A549 (cell line): ENCODE data around the gene OTUD3. TPM values are rescaled to one million over a fixed set of nuclear protein-coding genes. Genes with fewer than 3 reads are reported as not detected.

Source experiments
- ATAC-seq, 2 experiments: fragments of 200-7000 bp in 1 of 2; fragments of >200 bp in 1 of 2; cut with Nextera tagmentation in 1 of 2; cut with Tn5 transposase in 1 of 2; 3 replicates each; pipeline versions ENCODE4 v1.8.0 to v1.9.1; 2018 to 2020; ENCODE audit warnings: mild to moderate bottlenecking in 1 of 2, moderate library complexity in 1 of 2
- CTCF ChIA-PET: fragments of 300-600 bp; sonication (Branson Sonifier 250); formaldehyde crosslinking; extraction: SDS; loops from one replicate; lab custom pipeline; 2021; ENCODE audit warnings: antibody characterized with exemption, inconsistent platforms; lab: Yijun Ruan, JAX
- POLR2A ChIA-PET: fragments of 350-600 bp; formaldehyde crosslinking; extraction: SDS; loops from one replicate; lab custom pipeline; 2021; ENCODE audit warnings: antibody characterized with exemption, inconsistent platforms; lab: Yijun Ruan, JAX
- DNase-seq, 2 experiments: peaks; one replicate each; pipeline versions ENCODE4 v3.0.0 to v3.0.0-alpha.2; 2011 to 2016; ENCODE audit warnings: low read depth in 1 of 2, low spot score in 1 of 2
- FAIRE-seq: peaks from 2 replicates; lab custom pipeline; 2011; peaks lifted over from hg19 to GRCh38; lab: Jason Lieb, UNC
- H3K27ac ChIP-seq, 2 experiments: fragments of >200 bp; sonication (Bioruptor Twin); formaldehyde crosslinking; 3 replicates each; pipeline ENCODE4 v1.5.1; 2016 to 2017
- H3K4me1 ChIP-seq: fragments of >200 bp; sonication (Bioruptor Twin); formaldehyde crosslinking; 3 replicates; pipeline ENCODE4 v1.6.1; 2016
- H3K4me2 ChIP-seq: fragments of >200 bp; sonication (Bioruptor Twin); formaldehyde crosslinking; 3 replicates; pipeline ENCODE4 v1.6.1; 2016
- H3K4me3 ChIP-seq: fragments of >200 bp; sonication (Bioruptor Twin); formaldehyde crosslinking; 3 replicates; pipeline ENCODE4 v1.5.1; 2016
- H3K9me3 ChIP-seq: fragments of >200 bp; sonication (Bioruptor Twin); formaldehyde crosslinking; 3 replicates; pipeline ENCODE4 v1.6.1; 2016
- BHLHE40 ChIP-seq: IDR thresholded peaks from 2 replicates; pipeline ENCODE4 v1.6.1; 2012; ENCODE audit warnings: low read depth, low read length, inconsistent platforms
- CBX2 ChIP-seq: fragments of 200-600 bp; sonication (generic); IDR thresholded peaks from 2 replicates; pipeline ENCODE4 v1.6.1; 2016; ENCODE audit warnings: low read depth, mild to moderate bottlenecking, borderline replicate concordance
- CBX8 ChIP-seq: fragments of 200-600 bp; sonication (generic); IDR thresholded peaks from 2 replicates; pipeline ENCODE4 v1.6.1; 2016
- EHMT2 ChIP-seq: fragments of 200-600 bp; sonication (generic); IDR thresholded peaks from 2 replicates; pipeline ENCODE4 v1.6.1; 2016; ENCODE audit warnings: antibody characterized with exemption, low read depth, mild to moderate bottlenecking, moderate library complexity
- EP300 ChIP-seq, 2 experiments: fragments of >200 bp; sonication (Bioruptor Twin); formaldehyde crosslinking; IDR thresholded peaks; 2 replicates in 1 of 2; 3 replicates in 1 of 2; pipeline ENCODE4 v1.6.1; 2016 to 2017
- FOXS1 ChIP-seq: fragments of 250-450 bp; sonication (Bioruptor Pico); IDR thresholded peaks from 2 replicates; pipeline ENCODE4 v1.5.0; 2020; ENCODE audit warnings: mild to moderate bottlenecking, moderate library complexity
- HOXB13 ChIP-seq: fragments of 250-450 bp; sonication (Bioruptor Pico); IDR thresholded peaks from 2 replicates; pipeline ENCODE4 v1.5.0; 2020; ENCODE audit warnings: low read depth, mild to moderate bottlenecking, moderate library complexity
- JUNB ChIP-seq: fragments of >200 bp; sonication (Bioruptor Twin); formaldehyde crosslinking; IDR thresholded peaks from 2 replicates; pipeline ENCODE4 v1.6.1; 2016
- KDM1A ChIP-seq: fragments of 200-600 bp; sonication (generic); IDR thresholded peaks from 2 replicates; pipeline ENCODE4 v1.6.1; 2016; ENCODE audit warnings: low read depth, mild to moderate bottlenecking
- MAFK ChIP-seq: fragments of 450-650 bp; IDR thresholded peaks from 2 replicates; pipeline ENCODE4 v1.6.1; 2014; ENCODE audit not compliant: partially characterized antibody
- MAZ ChIP-seq: fragments of 150-350 bp; IDR thresholded peaks from 2 replicates; pipeline ENCODE4 v1.6.1; 2014; ENCODE audit warnings: antibody characterized with exemption, low read depth, low read length, borderline replicate concordance
- NPAS2 ChIP-seq: fragments of 250-450 bp; sonication (Bioruptor Pico); IDR thresholded peaks from 2 replicates; pipeline ENCODE4 v1.8.0; 2022; ENCODE audit warnings: mild to moderate bottlenecking, moderate library complexity, borderline replicate concordance
- PHF8 ChIP-seq: fragments of 200-600 bp; sonication (generic); IDR thresholded peaks from 2 replicates; pipeline ENCODE4 v1.6.1; 2016; ENCODE audit warnings: low read depth, mild to moderate bottlenecking, antibody characterized with exemption, moderate library complexity, borderline replicate concordance
- POLR2A ChIP-seq: IDR thresholded peaks from 2 replicates; pipeline ENCODE4 v1.6.1; 2012; ENCODE audit warnings: mild to moderate bottlenecking, low read length
- RAD21 ChIP-seq, 2 experiments: fragments of >200 bp in 1 of 2; sonication (Bioruptor Twin) in 1 of 2; formaldehyde crosslinking in 1 of 2; IDR thresholded peaks in 1 of 2; conservative IDR thresholded peaks in 1 of 2; 2 replicates in 1 of 2; 3 replicates in 1 of 2; pipeline ENCODE4 v1.6.1; 2012 to 2018; ENCODE audit warnings: inconsistent platforms in 1 of 2
- RCOR1 ChIP-seq: fragments of 150-350 bp; IDR thresholded peaks from 2 replicates; pipeline ENCODE4 v1.6.1; 2014; ENCODE audit warnings: antibody characterized with exemption, low read length, low read depth
- RFX5 ChIP-seq: fragments of 450-650 bp; IDR thresholded peaks from 2 replicates; pipeline ENCODE4 v1.7.1; 2014; ENCODE audit warnings: antibody characterized with exemption, mild to moderate bottlenecking, moderate library complexity
- SREBF2 ChIP-seq: fragments of 450-650 bp; IDR thresholded peaks from 2 replicates; pipeline ENCODE4 v1.6.1; 2014; ENCODE audit warnings: mild to moderate bottlenecking, moderate library complexity
- TFCP2L1 ChIP-seq: fragments of 250-450 bp; sonication (Bioruptor Pico); IDR thresholded peaks from 2 replicates; pipeline ENCODE4 v1.5.0; 2021; ENCODE audit warnings: mild to moderate bottlenecking
- ZNF302 ChIP-seq: fragments of 250-450 bp; sonication (Bioruptor Pico); IDR thresholded peaks from 2 replicates; pipeline ENCODE4 v1.9.0; 2021; ENCODE audit warnings: inconsistent platforms, mild to moderate bottlenecking, moderate library complexity
- WGBS: methylation state at CpG from one replicate; pipeline ENCODE4 v1.1.6; 2017; ENCODE audit errors: missing lambda C conversion rate; 5-methylcytosine and 5-hydroxymethylcytosine counted together
- polyA plus RNA-seq, 4 experiments: library from polyadenylated mRNA; depleted of rRNA in 3 of 4; stranded (reverse); fragments of >200 nt; fragmentation: RNase III in 1 of 4; extraction: RNeasy Plus Mini Kit Qiagen cat#74134 plus additional on column Dnase treatment in 1 of 4; gene quantifications; 2 replicates in 3 of 4; 3 replicates in 1 of 4; pipeline ENCODE4 v1.2.3, GENCODE V29; 2011 to 2017
- TF ChIP-seq, protein P1 (sequence below): IDR thresholded peaks from 2 replicates; pipeline ENCODE4 v1.6.1; 2012
- TF ChIP-seq, protein P2 (sequence below): fragments of 200-600 bp; sonication (generic); IDR thresholded peaks from 2 replicates; pipeline ENCODE4 v1.6.1; 2016; ENCODE audit warnings: antibody characterized with exemption, mild to moderate bottlenecking, moderate library complexity
- TF ChIP-seq, protein P3 (sequence below): fragments of >200 bp; sonication (Bioruptor Twin); formaldehyde crosslinking; IDR thresholded peaks from 3 replicates; pipeline ENCODE4 v1.6.1; 2016
- TF ChIP-seq, protein P4 (sequence below): fragments of >200 bp; sonication (Bioruptor Twin); formaldehyde crosslinking; IDR thresholded peaks from 3 replicates; pipeline ENCODE4 v1.5.1; 2016

OTUD3 gene
- polyA plus RNA-seq, 2 of the 4 experiments (the other 2 are of a cell fraction): 3.5 to 4.9 TPM

DNA sequence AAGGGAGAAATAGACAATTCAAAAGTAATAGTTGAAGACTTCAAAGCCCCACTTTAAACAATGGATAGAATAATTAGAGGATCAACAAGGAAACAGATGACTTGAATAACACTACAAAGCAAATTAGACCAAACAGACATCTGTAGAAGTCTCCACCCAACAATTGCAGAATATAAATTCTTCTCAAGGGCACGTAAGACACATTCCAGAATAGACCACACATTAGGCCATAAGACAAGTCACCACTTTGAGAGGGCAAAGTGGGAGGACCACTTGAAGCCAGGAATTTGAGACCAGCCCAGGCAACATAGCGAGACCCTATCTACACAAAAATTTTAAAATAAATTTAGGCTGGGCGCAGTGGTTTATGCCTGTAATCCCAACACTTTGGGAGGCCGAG lies 46.6 kb upstream of the OTUD3 start:
- ChIA-PET POLR2A (no interaction called here), CTCF (no interaction called here)
- no peak overlapping the region for H3K4me2 ChIP-seq
- DNase-seq: no peak
- H3K4me1 ChIP-seq: no peaks in the 10 kb centered on the region
- no peak for TF ChIP-seq BHLHE40
- TF ChIP-seq RCOR1: no peak
- no peak for TF ChIP-seq MAZ
- TF ChIP-seq CBX8: no peak
- TF ChIP-seq RAD21 (conservative IDR thresholded peaks at IDR 0.05 in 1 of 2, IDR thresholded peaks at IDR 0.05 in 1 of 2): no peak
- no peak for TF ChIP-seq POLR2A
- TF ChIP-seq, protein P1, sequence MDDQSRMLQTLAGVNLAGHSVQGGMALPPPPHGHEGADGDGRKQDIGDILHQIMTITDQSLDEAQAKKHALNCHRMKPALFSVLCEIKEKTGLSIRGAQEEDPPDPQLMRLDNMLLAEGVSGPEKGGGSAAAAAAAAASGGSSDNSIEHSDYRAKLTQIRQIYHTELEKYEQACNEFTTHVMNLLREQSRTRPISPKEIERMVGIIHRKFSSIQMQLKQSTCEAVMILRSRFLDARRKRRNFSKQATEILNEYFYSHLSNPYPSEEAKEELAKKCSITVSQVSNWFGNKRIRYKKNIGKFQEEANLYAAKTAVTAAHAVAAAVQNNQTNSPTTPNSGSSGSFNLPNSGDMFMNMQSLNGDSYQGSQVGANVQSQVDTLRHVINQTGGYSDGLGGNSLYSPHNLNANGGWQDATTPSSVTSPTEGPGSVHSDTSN: no peak
- TF ChIP-seq EHMT2: no peak
- no peak for TF ChIP-seq PHF8
- TF ChIP-seq, protein P2, sequence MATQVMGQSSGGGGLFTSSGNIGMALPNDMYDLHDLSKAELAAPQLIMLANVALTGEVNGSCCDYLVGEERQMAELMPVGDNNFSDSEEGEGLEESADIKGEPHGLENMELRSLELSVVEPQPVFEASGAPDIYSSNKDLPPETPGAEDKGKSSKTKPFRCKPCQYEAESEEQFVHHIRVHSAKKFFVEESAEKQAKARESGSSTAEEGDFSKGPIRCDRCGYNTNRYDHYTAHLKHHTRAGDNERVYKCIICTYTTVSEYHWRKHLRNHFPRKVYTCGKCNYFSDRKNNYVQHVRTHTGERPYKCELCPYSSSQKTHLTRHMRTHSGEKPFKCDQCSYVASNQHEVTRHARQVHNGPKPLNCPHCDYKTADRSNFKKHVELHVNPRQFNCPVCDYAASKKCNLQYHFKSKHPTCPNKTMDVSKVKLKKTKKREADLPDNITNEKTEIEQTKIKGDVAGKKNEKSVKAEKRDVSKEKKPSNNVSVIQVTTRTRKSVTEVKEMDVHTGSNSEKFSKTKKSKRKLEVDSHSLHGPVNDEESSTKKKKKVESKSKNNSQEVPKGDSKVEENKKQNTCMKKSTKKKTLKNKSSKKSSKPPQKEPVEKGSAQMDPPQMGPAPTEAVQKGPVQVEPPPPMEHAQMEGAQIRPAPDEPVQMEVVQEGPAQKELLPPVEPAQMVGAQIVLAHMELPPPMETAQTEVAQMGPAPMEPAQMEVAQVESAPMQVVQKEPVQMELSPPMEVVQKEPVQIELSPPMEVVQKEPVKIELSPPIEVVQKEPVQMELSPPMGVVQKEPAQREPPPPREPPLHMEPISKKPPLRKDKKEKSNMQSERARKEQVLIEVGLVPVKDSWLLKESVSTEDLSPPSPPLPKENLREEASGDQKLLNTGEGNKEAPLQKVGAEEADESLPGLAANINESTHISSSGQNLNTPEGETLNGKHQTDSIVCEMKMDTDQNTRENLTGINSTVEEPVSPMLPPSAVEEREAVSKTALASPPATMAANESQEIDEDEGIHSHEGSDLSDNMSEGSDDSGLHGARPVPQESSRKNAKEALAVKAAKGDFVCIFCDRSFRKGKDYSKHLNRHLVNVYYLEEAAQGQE: no peak
- no peak for TF ChIP-seq EP300 (IDR thresholded peaks at IDR 0.05)
- TF ChIP-seq RFX5: no peak
- no peak for TF ChIP-seq CBX2
- TF ChIP-seq NPAS2 (CRISPR knock-in tag): no peak
- 56% methylated on average over 4 of the region's 4 CpGs for WGBS
- FAIRE-seq: no peak
- no peak overlapping the region for H3K4me3 ChIP-seq
- no peak for ATAC-seq
- H3K27ac ChIP-seq: no peak overlapping the region
- peaks cover 9% of the 10 kb centered on the region; the same call in 2 of the 3 replicates for H3K9me3 ChIP-seq

DNA sequence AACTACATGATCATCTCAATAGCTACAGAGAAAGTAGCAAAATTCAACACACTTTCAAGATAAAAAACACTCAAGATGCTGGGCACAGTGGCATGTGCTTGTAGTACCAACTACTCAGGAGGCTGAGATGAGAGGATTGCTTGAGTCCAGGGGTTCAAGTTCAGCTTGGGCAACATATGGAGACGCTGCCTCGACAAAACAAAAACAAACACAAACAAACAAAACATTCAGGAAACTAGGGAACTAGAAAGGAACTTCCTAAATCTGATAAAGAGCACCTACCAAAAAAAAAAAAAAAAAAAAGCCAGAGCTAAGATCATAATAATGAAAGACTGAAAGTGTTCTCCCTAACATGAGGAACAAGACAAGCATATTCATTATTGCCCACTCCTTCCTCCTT lies 44.3 kb upstream of the OTUD3 start:
- no peaks in the 10 kb centered on the region for H3K9me3 ChIP-seq
- FAIRE-seq: no peak
- no peak overlapping the region for H3K27ac ChIP-seq
- POLR2A ChIA-PET: no interaction called here
- no peak for TF ChIP-seq ZNF302 (CRISPR knock-in tag)
- TF ChIP-seq, protein P3, sequence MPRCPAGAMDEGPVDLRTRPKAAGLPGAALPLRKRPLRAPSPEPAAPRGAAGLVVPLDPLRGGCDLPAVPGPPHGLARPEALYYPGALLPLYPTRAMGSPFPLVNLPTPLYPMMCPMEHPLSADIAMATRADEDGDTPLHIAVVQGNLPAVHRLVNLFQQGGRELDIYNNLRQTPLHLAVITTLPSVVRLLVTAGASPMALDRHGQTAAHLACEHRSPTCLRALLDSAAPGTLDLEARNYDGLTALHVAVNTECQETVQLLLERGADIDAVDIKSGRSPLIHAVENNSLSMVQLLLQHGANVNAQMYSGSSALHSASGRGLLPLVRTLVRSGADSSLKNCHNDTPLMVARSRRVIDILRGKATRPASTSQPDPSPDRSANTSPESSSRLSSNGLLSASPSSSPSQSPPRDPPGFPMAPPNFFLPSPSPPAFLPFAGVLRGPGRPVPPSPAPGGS: no peak
- no peak for TF ChIP-seq MAFK
- TF ChIP-seq, protein P4, sequence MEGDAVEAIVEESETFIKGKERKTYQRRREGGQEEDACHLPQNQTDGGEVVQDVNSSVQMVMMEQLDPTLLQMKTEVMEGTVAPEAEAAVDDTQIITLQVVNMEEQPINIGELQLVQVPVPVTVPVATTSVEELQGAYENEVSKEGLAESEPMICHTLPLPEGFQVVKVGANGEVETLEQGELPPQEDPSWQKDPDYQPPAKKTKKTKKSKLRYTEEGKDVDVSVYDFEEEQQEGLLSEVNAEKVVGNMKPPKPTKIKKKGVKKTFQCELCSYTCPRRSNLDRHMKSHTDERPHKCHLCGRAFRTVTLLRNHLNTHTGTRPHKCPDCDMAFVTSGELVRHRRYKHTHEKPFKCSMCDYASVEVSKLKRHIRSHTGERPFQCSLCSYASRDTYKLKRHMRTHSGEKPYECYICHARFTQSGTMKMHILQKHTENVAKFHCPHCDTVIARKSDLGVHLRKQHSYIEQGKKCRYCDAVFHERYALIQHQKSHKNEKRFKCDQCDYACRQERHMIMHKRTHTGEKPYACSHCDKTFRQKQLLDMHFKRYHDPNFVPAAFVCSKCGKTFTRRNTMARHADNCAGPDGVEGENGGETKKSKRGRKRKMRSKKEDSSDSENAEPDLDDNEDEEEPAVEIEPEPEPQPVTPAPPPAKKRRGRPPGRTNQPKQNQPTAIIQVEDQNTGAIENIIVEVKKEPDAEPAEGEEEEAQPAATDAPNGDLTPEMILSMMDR: no peak
- no peak for TF ChIP-seq BHLHE40
- no peak for TF ChIP-seq TFCP2L1 (CRISPR knock-in tag)
- no peak for TF ChIP-seq JUNB
- no peak for TF ChIP-seq KDM1A
- TF ChIP-seq RCOR1: no peak
- TF ChIP-seq HOXB13 (CRISPR knock-in tag): no peak
- no peak for TF ChIP-seq FOXS1 (CRISPR knock-in tag)
- TF ChIP-seq, protein P2: no peak
- TF ChIP-seq EP300 (IDR thresholded peaks at IDR 0.05): no peak
- no peak for TF ChIP-seq SREBF2
- TF ChIP-seq, all 56 proteins: peak for 0
- no peak for ATAC-seq
- no peak for DNase-seq
- Histone ChIP-seq H3K4me1 (no peaks in the 10 kb centered on the region), H3K4me3 (no peak overlapping the region), H3K4me2 (no peak overlapping the region)
- 54% methylated on average over 2 of the region's 2 CpGs for WGBS
- CTCF ChIA-PET: no interaction called here
